Superior temporal gyrus (tissue), 1 donor: ENCODE measurements around the gene TBX20.
A peak's percentile ranks its signal among the peaks of the same experiment; 100 is the strongest.
"Not testable (repeated sequence)": the region's sequence is repeated elsewhere in the genome, so short reads cannot be mapped to it uniquely, and the experiment has no call there.

Source experiments
- DNase-seq: peaks from one replicate; pipeline ENCODE4 v3.0.0-alpha.2; 2016; ENCODE audit errors: extremely low spot score

TBX20 gene

GRCh38 chr7:35222445-35222844 is 31.5 kb downstream of the TBX20 start:
- not testable (repeated sequence) for DNase-seq

GRCh38 chr7:35220176-35220575 is 33.7 kb downstream of the TBX20 start:
- DNase-seq = not testable (repeated sequence)

- DNase-seq = not testable (repeated sequence)
Observed at GRCh38 chr7:35216033-35216432, 37.9 kb downstream of the TBX20 start.

GRCh38 chr7:35215063-35215462 is 38.8 kb downstream of the TBX20 start:
- not testable (repeated sequence) for DNase-seq

- DNase-seq = not testable (repeated sequence)
Observed at GRCh38 chr7:35206924-35207323, 47.0 kb downstream of the TBX20 start.

- DNase-seq = not testable (repeated sequence)
Observed at GRCh38 chr7:35204850-35205249, 49.0 kb downstream of the TBX20 start.

- DNase-seq = not testable (repeated sequence)
Observed at GRCh38 chr7:35204031-35204430, 49.9 kb downstream of the TBX20 start.

GRCh38 chr7:35202353-35202752 is 51.5 kb downstream of the TBX20 start:
- DNase-seq = not testable (repeated sequence)

GRCh38 chr7:35200170-35200569 is 53.7 kb downstream of the TBX20 start:
- DNase-seq = not testable (repeated sequence)

GRCh38 chr7:35198370-35199140 is 55.3 kb downstream of the TBX20 start:
- DNase-seq = not testable (repeated sequence)

- not testable (repeated sequence) for DNase-seq
Observed at GRCh38 chr7:35191571-35191970, 62.3 kb downstream of the TBX20 start.

GRCh38 chr7:35190146-35190773 is 63.6 kb downstream of the TBX20 start:
- DNase-seq = not testable (repeated sequence)

GRCh38 chr7:35186751-35187150 is 67.1 kb downstream of the TBX20 start:
- peak; percentile 37 for DNase-seq

GRCh38 chr7:35185908-35186731 is 67.8 kb downstream of the TBX20 start:
- peak; percentile 53 for DNase-seq

GRCh38 chr7:35185578-35185907 is 68.4 kb downstream of the TBX20 start:
- DNase-seq = not testable (repeated sequence)

GRCh38 chr7:35184961-35185360 is 68.9 kb downstream of the TBX20 start:
- not testable (repeated sequence) for DNase-seq

GRCh38 chr7:35183873-35184503 is 69.9 kb downstream of the TBX20 start:
- peak; percentile 17 for DNase-seq

- not testable (repeated sequence) for DNase-seq
Observed at GRCh38 chr7:35180665-35181064, 73.2 kb downstream of the TBX20 start.

GRCh38 chr7:35173176-35173575 is 80.7 kb downstream of the TBX20 start:
- not testable (repeated sequence) for DNase-seq

GRCh38 chr7:35172131-35172530 is 81.8 kb downstream of the TBX20 start:
- DNase-seq = not testable (repeated sequence)

GRCh38 chr7:35167658-35168057 is 86.2 kb downstream of the TBX20 start:
- not testable (repeated sequence) for DNase-seq

GRCh38 chr7:35167158-35167557 is 86.7 kb downstream of the TBX20 start:
- not testable (repeated sequence) for DNase-seq
